Endothelial cell of umbilical vein (primary cell): ENCODE results near the gene OSBPL5. TPM values are rescaled to one million over a fixed set of nuclear protein-coding genes. Genes with fewer than 3 reads are reported as not detected.

Experiments used
- BruUV-seq: library from RNA; stranded (reverse); fragments of 400-500 nt; replicated peaks from 2 replicates; lab custom pipeline; 2021; lab: Mats Ljungman, UMichigan
- CTCF ChIA-PET: fragments of 300-600, 350-600 bp; sonication (Branson Sonifier 250); formaldehyde crosslinking; loops from one replicate; lab custom pipeline; 2021; ENCODE audit warnings: antibody characterized with exemption, inconsistent platforms; lab: Charles Lee
- POLR2A ChIA-PET: fragments of 300-600, 350-600 bp; sonication (Branson Sonifier 250); formaldehyde crosslinking; loops from one replicate; lab custom pipeline; 2021; ENCODE audit warnings: antibody characterized with exemption, inconsistent platforms; lab: Charles Lee
- DNase-seq: peaks from one replicate; pipeline ENCODE4 v3.0.0-alpha.2; 2011; ENCODE audit warnings: low read depth, low spot score
- FAIRE-seq: peaks from 2 replicates; lab custom pipeline; 2011; peaks lifted over from hg19 to GRCh38; lab: Jason Lieb, UNC
- H2AFZ ChIP-seq: 2 replicates; pipeline ENCODE4 v1.6.0; 2012; ENCODE audit warnings: low read depth, low read length, control low read depth, inconsistent platforms
- H3K27ac ChIP-seq: 2 replicates; pipeline ENCODE4 v1.5.1; 2011; ENCODE audit warnings: low read depth, mild to moderate bottlenecking, control low read depth, low read length, moderate library complexity; ENCODE audit not compliant: insufficient read depth
- H3K27me3 ChIP-seq, 2 experiments: 2 replicates each; pipeline versions ENCODE4 v1.6.0 to v1.6.1; 2011; ENCODE audit warnings: low read length in 2 of 2, mixed read lengths in 1 of 2; ENCODE audit not compliant: control insufficient read depth in 2 of 2, insufficient read depth in 2 of 2
- H3K36me3 ChIP-seq, 2 experiments: 2 replicates in 1 of 2; 3 replicates in 1 of 2; pipeline ENCODE4 v1.5.1; 2011; ENCODE audit warnings: low read length in 2 of 2, mild to moderate bottlenecking in 1 of 2, moderate library complexity in 1 of 2; ENCODE audit not compliant: control insufficient read depth in 2 of 2, insufficient read depth in 2 of 2; ENCODE audit errors: extremely low read depth in 1 of 2
- H3K4me1 ChIP-seq: 3 replicates; pipeline ENCODE4 v1.5.1; 2011; ENCODE audit warnings: mild to moderate bottlenecking, low read length; ENCODE audit not compliant: control insufficient read depth, insufficient read depth; ENCODE audit errors: extremely low read depth
- H3K4me2 ChIP-seq: 2 replicates; pipeline ENCODE4 v1.6.1; 2011; ENCODE audit warnings: low read length, control low read depth, mixed read lengths; ENCODE audit not compliant: insufficient read depth
- H3K4me3 ChIP-seq, 3 experiments: fragments of 200-600 bp in 1 of 3; sonication (generic), shearing (Covaris generic) in 1 of 3; replicated peaks in 1 of 3; 2 replicates each; pipeline ENCODE4 v1.5.1; 2011 to 2016; ENCODE audit warnings: control low read depth in 3 of 3, low read length in 3 of 3, mild to moderate bottlenecking in 2 of 3, inconsistent platforms in 1 of 3, low read depth in 1 of 3, moderate library complexity in 1 of 3; ENCODE audit not compliant: insufficient read depth in 1 of 3
- H3K79me2 ChIP-seq: 2 replicates; pipeline ENCODE4 v1.6.0; 2012; ENCODE audit warnings: low read length, inconsistent platforms; ENCODE audit not compliant: control insufficient read depth, insufficient read depth
- H3K9ac ChIP-seq: replicated peaks from 2 replicates; pipeline ENCODE3; 2011; ENCODE audit warnings: low read length, control low read depth; ENCODE audit not compliant: insufficient read depth; ENCODE audit errors: extremely low read depth
- H3K9me1 ChIP-seq: replicated peaks from 3 replicates; pipeline ENCODE4 v1.6.0; 2011; ENCODE audit warnings: mild to moderate bottlenecking, low read length; ENCODE audit not compliant: control insufficient read depth, insufficient read depth; ENCODE audit errors: extremely low read depth
- H3K9me3 ChIP-seq: replicated peaks from 2 replicates; pipeline ENCODE4 v1.5.1; 2012; ENCODE audit warnings: low read length, inconsistent platforms; ENCODE audit not compliant: control insufficient read depth, insufficient read depth
- H4K20me1 ChIP-seq: replicated peaks from 2 replicates; pipeline ENCODE3; 2011; ENCODE audit warnings: mild to moderate bottlenecking, low read length; ENCODE audit not compliant: control insufficient read depth, insufficient read depth; ENCODE audit errors: extremely low read depth
- CTCF ChIP-seq, 2 donors: IDR thresholded peaks; 1 replicate in 1 of 2; 2 replicates in 1 of 2; pipeline ENCODE4 v1.5.1; 2011; ENCODE audit warnings: low read length in 2 of 2, mild to moderate bottlenecking in 2 of 2, moderate library complexity in 2 of 2, control low read depth in 1 of 2, inconsistent platforms in 1 of 2, low read depth in 1 of 2; ENCODE audit not compliant: insufficient read depth in 1 of 2; ENCODE audit errors: extremely low read depth in 1 of 2
- EZH2 ChIP-seq: IDR thresholded peaks from 2 replicates; pipeline ENCODE4 v1.6.1; 2012; ENCODE audit warnings: borderline replicate concordance, low read depth, mild to moderate bottlenecking, moderate library complexity, low read length, inconsistent platforms; ENCODE audit not compliant: severe bottlenecking
- FOS ChIP-seq: IDR thresholded peaks from 2 replicates; pipeline ENCODE4 v1.6.1; 2011; ENCODE audit warnings: mild to moderate bottlenecking, low read length, moderate library complexity, borderline replicate concordance; ENCODE audit not compliant: insufficient read depth
- GATA2 ChIP-seq: IDR thresholded peaks from 2 replicates; pipeline ENCODE4 v1.7.0; 2011; ENCODE audit warnings: low read depth, mild to moderate bottlenecking, moderate library complexity, mixed read lengths, low read length; ENCODE audit not compliant: insufficient read length, insufficient read depth
- JUN ChIP-seq: IDR thresholded peaks from 2 replicates; pipeline ENCODE4 v1.6.1; 2011; ENCODE audit warnings: borderline replicate concordance, low read depth; ENCODE audit not compliant: insufficient read length, insufficient read depth
- MAX ChIP-seq: IDR thresholded peaks from 2 replicates; pipeline ENCODE4 v1.6.1; 2011; ENCODE audit not compliant: insufficient read depth, insufficient read length
- MYC ChIP-seq: IDR thresholded peaks from one replicate; pipeline ENCODE4 v1.6.1; 2011; ENCODE audit warnings: mild to moderate bottlenecking, low read depth, low read length
- POLR2A ChIP-seq: IDR thresholded peaks from 2 replicates; pipeline ENCODE4 v1.6.1; 2012; ENCODE audit warnings: low read depth, mild to moderate bottlenecking, control low read depth, low read length
- POLR2AphosphoS5 ChIP-seq: IDR thresholded peaks from 2 replicates; pipeline ENCODE4 v1.6.1; 2012; ENCODE audit warnings: low read depth, mild to moderate bottlenecking, control low read depth, low read length, moderate library complexity; ENCODE audit not compliant: insufficient read depth
- dilution Hi-C: fragments of 300-500 bp; cut with MboI; formaldehyde crosslinking; loops from one replicate; pipeline ENCODE4 v1.15.0; 2019; ENCODE audit warnings: low sequenced_read_pairs; ENCODE audit not compliant: extremely low pct_ligation_motif_present
- intact Hi-C: fragments of 100-400 bp; cut with micrococcal nuclease; formaldehyde crosslinking; loops from one replicate; pipeline ENCODE4 v1.10.0; 2022
- polyA plus RNA-seq, 4 experiments: library from polyadenylated mRNA; depleted of rRNA in 3 of 4; stranded (reverse) in 3 of 4; unstranded in 1 of 4; fragments of >200 nt; gene quantifications; 2 replicates each; pipeline versions ENCODE4 v1.2.1 to v1.2.3, GENCODE V29; 2011 to 2012; ENCODE audit warnings: missing spikeins in 1 of 4
- total RNA-seq: library from RNA; stranded (reverse); gene quantifications from 2 replicates; pipeline ENCODE4 v1.2.3, GENCODE V29; 2021

The OSBPL5 gene
- total and polyA plus RNA-seq, 2 donors (not counting 3 experiments of a cell fraction or from before 2014, with no cell fraction given): 8.7 to 37.7 TPM

GRCh38 chr11:3086114-3086513 lies 79.0 kb downstream of the OSBPL5 start:
- intact Hi-C loops (no loop called here), dilution Hi-C loops (no loop called here)
- Histone ChIP-seq H3K9me3 (no peaks in the 10 kb centered on the region), H3K36me3 (no peaks in the 10 kb centered on the region), H3K9me1 (no peaks in the 10 kb centered on the region), H2AFZ (no peak overlapping the region), H3K4me3 (no peak overlapping the region), H3K9ac (no peak overlapping the region), H4K20me1 (no peaks in the 10 kb centered on the region), H3K79me2 (no peaks in the 10 kb centered on the region), H3K27me3 (no peaks in the 10 kb centered on the region), H3K4me2 (no peak overlapping the region), H3K4me1 (no peaks in the 10 kb centered on the region), H3K27ac (no peak overlapping the region)
- no TSS peak for BruUV-seq
- no peak for TF ChIP-seq JUN
- no peak for TF ChIP-seq FOS
- TF ChIP-seq MYC: no peak
- TF ChIP-seq GATA2: no peak
- no peak for TF ChIP-seq CTCF (IDR thresholded peaks at IDR 0.05; ENCODE audit: extremely low read depth in 1 of 2, insufficient read depth in 1 of 2, low read depth in 1 of 2, low read length in 2 of 2)
- no peak for TF ChIP-seq EZH2
- no peak for TF ChIP-seq POLR2AphosphoS5
- no peak for TF ChIP-seq POLR2A
- TF ChIP-seq MAX: no peak
- POLR2A ChIA-PET: interaction anchor here (1.2 kb wide), 1 partner anchor 13 kb away, joined by 3 read pairs; no protein-coding TSS in a partner anchor
- FAIRE-seq: no peak
- DNase-seq: no peak
- CTCF ChIA-PET: interaction anchor here (0.8 to 1.6 kb wide), 4 partner anchors 9 to 138 kb away, joined by 3 to 7 read pairs (median 3); no protein-coding TSS in a partner anchor
